Ovary (tissue), 3 donors: Measurements from ENCODE around the gene FAM149A.

Experiments used
- EP300 ChIP-seq: sonication (generic); formaldehyde crosslinking; IDR thresholded peaks from one replicate; pipeline ENCODE4 v1.6.1; 2017; ENCODE audit warnings: antibody characterized with exemption
- POLR2A ChIP-seq: fragments of 450-650 bp; IDR thresholded peaks from one replicate; pipeline ENCODE4 v1.6.1; 2017; ENCODE audit warnings: antibody characterized with exemption, mild to moderate bottlenecking, moderate library complexity
- TF ChIP-seq, protein P1 (sequence below), 3 donors: fragments of 450-650 bp in 2 of 3; fragments of 200-600 bp in 1 of 3; IDR thresholded peaks; one replicate each; pipeline versions ENCODE4 v1.5.1 to v1.8.0; 2016 to 2022; ENCODE audit warnings: antibody characterized with exemption in 3 of 3, mild to moderate bottlenecking in 1 of 3
- donor health status: DM: no; HTN: no; CAD: no.

DNA sequence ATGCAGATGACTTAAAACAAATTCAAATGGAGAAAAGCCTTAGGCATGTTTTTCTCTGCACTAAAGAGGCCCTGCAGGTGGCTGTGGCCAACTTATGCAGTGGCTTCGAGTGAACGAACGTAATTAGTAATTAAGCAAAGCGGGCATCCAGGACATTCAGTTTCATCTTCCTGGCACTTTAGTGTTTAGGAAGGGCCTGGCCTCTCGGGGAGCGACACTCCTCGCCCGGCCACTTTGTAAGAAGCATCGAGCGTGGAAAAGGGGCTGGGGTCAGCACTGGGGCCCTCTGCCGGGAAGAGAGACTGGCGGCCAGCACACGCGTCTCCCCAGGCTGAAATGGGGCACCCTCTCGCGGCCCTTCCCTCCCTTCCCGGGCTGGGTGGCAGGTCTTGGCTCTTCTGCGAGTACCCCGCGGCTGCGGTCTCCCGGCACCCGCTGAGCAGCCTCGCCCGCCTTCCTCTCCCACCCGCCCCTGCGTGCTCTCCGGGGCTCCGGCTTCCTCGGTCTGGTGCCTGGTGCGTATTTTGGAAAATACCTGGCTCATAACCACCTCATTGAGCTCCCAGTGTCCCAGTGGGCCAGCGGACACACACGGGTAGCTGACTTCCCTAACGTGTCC lies 86.2 kb downstream of the FAM149A start:
- TF ChIP-seq, protein P1, sequence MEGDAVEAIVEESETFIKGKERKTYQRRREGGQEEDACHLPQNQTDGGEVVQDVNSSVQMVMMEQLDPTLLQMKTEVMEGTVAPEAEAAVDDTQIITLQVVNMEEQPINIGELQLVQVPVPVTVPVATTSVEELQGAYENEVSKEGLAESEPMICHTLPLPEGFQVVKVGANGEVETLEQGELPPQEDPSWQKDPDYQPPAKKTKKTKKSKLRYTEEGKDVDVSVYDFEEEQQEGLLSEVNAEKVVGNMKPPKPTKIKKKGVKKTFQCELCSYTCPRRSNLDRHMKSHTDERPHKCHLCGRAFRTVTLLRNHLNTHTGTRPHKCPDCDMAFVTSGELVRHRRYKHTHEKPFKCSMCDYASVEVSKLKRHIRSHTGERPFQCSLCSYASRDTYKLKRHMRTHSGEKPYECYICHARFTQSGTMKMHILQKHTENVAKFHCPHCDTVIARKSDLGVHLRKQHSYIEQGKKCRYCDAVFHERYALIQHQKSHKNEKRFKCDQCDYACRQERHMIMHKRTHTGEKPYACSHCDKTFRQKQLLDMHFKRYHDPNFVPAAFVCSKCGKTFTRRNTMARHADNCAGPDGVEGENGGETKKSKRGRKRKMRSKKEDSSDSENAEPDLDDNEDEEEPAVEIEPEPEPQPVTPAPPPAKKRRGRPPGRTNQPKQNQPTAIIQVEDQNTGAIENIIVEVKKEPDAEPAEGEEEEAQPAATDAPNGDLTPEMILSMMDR (IDR thresholded peaks at IDR 0.05) = no peak
- TF ChIP-seq POLR2A (no peak), EP300 (no peak)
